K562 (cell line): ENCODE measurements around the gene PRTFDC1. TPM values are rescaled to one million over a fixed set of nuclear protein-coding genes. Genes with fewer than 3 reads are reported as not detected.

Source experiments
- HDAC2 ChIP-seq: fragments of 450-650 bp; IDR thresholded peaks from 2 replicates; pipeline ENCODE4 v1.6.1; 2016; ENCODE audit warnings: mild to moderate bottlenecking
- KDM4B ChIP-seq, 2 experiments: fragments of 450-650 bp in 1 of 2; sonication (generic) in 1 of 2; IDR thresholded peaks; 2 replicates each; pipeline ENCODE4 v1.6.1; 2016 to 2017; ENCODE audit warnings: borderline replicate concordance in 2 of 2, antibody characterized with exemption in 1 of 2, low read depth in 1 of 2, mild to moderate bottlenecking in 1 of 2
- KLF13 ChIP-seq: fragments of 450-650 bp; IDR thresholded peaks from 2 replicates; pipeline ENCODE4 v1.6.1; 2016; ENCODE audit warnings: missing genetic modification characterization, low read depth, mild to moderate bottlenecking, missing compliant biosample characterization, moderate library complexity, borderline replicate concordance
- MCM2 ChIP-seq: fragments of 450-650 bp; IDR thresholded peaks from 2 replicates; pipeline ENCODE4 v1.6.1; 2017; ENCODE audit warnings: low read depth, mild to moderate bottlenecking
- NCOA4 ChIP-seq: fragments of 450-650 bp; IDR thresholded peaks from 2 replicates; pipeline ENCODE4 v1.6.1; 2018; ENCODE audit warnings: mild to moderate bottlenecking; ENCODE audit not compliant: partially characterized antibody
- NFIX ChIP-seq: fragments of 250-450 bp; sonication (Bioruptor Pico); IDR thresholded peaks from 2 replicates; pipeline ENCODE4 v1.4.0; 2020; ENCODE audit warnings: low read depth, mild to moderate bottlenecking, moderate library complexity
- NR1H2 ChIP-seq: sonication (generic); formaldehyde crosslinking; IDR thresholded peaks from 2 replicates; pipeline ENCODE4 v1.4.0; 2020; ENCODE audit warnings: mild to moderate bottlenecking, missing genetic modification reagents
- SAFB ChIP-seq: fragments of 200-400 bp; formaldehyde crosslinking; IDR thresholded peaks from 2 replicates; pipeline ENCODE4 v1.6.1; 2017; ENCODE audit warnings: low read depth, low read length, borderline replicate concordance
- SAFB2 ChIP-seq: fragments of 200-400 bp; formaldehyde crosslinking; IDR thresholded peaks from 2 replicates; pipeline ENCODE4 v1.6.1; 2018; ENCODE audit warnings: borderline replicate concordance, low read length, low read depth, moderate library complexity; ENCODE audit not compliant: severe bottlenecking
- TAF1 ChIP-seq: IDR thresholded peaks from 2 replicates; pipeline ENCODE4 v1.6.1; 2011; ENCODE audit warnings: mild to moderate bottlenecking, low read length, moderate library complexity; ENCODE audit not compliant: insufficient read depth, control insufficient read depth, severe bottlenecking; ENCODE audit errors: extremely low read depth
- TCF3 ChIP-seq: sonication (generic); formaldehyde crosslinking; IDR thresholded peaks from 2 replicates; pipeline ENCODE4 v1.4.0; 2020; ENCODE audit warnings: mild to moderate bottlenecking, missing genetic modification reagents
- ZNF232 ChIP-seq: sonication (generic); formaldehyde crosslinking; IDR thresholded peaks from 2 replicates; pipeline ENCODE4 v1.8.0; 2022; ENCODE audit warnings: mild to moderate bottlenecking, missing genetic modification reagents
- ZNF316 ChIP-seq: fragments of 450-650 bp; IDR thresholded peaks from 2 replicates; pipeline ENCODE4 v1.6.1; 2016
- ZNF75A ChIP-seq: fragments of 450-650 bp; formaldehyde crosslinking; IDR thresholded peaks from 2 replicates; pipeline ENCODE4 v1.4.0; 2020; ENCODE audit warnings: mild to moderate bottlenecking
- polyA plus RNA-seq, 8 experiments: library from polyadenylated mRNA; depleted of rRNA in 4 of 8; stranded (reverse) in 5 of 8; unstranded in 3 of 8; fragments of >200 nt; fragmentation: Nextera tagmentation in 2 of 8; fragmentation: Illumina TruSeq in 1 of 8; extraction: Ambion mirVana in 2 of 8; extraction: Trizol in 1 of 8; gene quantifications; 2 replicates each; pipeline versions ENCODE4 v1.2.1 to v1.2.3, GENCODE V29; 2011 to 2014; ENCODE audit warnings: inconsistent platforms in 1 of 8, missing spikeins in 1 of 8
- total RNA-seq, 7 experiments: library from RNA; depleted of rRNA in 6 of 7; stranded (reverse); fragments of >200 nt in 6 of 7; fragmentation: Illumina TruSeq in 2 of 7; extraction: Trizol in 2 of 7; gene quantifications; 2 replicates each; pipeline versions ENCODE4 v1.2.1 to v1.2.3, GENCODE V29; 2011 to 2021; ENCODE audit warnings: low replicate concordance in 1 of 7
- TF ChIP-seq, protein P1 (sequence below): fragments of 200-400 bp; formaldehyde crosslinking; IDR thresholded peaks from 2 replicates; pipeline ENCODE4 v1.6.1; 2017; ENCODE audit warnings: mild to moderate bottlenecking, low read depth, low read length, moderate library complexity
- TF ChIP-seq, protein P2 (sequence below), 2 experiments: IDR thresholded peaks; 2 replicates each; pipeline ENCODE4 v1.6.1; 2011; ENCODE audit warnings: borderline replicate concordance in 1 of 2, control low read depth in 1 of 2, low read depth in 1 of 2, low read length in 1 of 2, mild to moderate bottlenecking in 1 of 2, mixed read lengths in 1 of 2, moderate library complexity in 1 of 2; ENCODE audit not compliant: insufficient read depth in 1 of 2, insufficient read length in 1 of 2, poor library complexity in 1 of 2, severe bottlenecking in 1 of 2; ENCODE audit errors: extremely low read depth in 1 of 2
- TF ChIP-seq, protein P3 (sequence below): fragments of 450-650 bp; IDR thresholded peaks from 2 replicates; pipeline ENCODE4 v1.6.1; 2018; ENCODE audit not compliant: partially characterized antibody
- TF ChIP-seq, protein P4 (sequence below): fragments of 250-450 bp; sonication (Bioruptor Pico); IDR thresholded peaks from 2 replicates; pipeline ENCODE4 v1.5.0; 2022; ENCODE audit warnings: mild to moderate bottlenecking

The PRTFDC1 gene
- total and polyA plus RNA-seq, 9 of the 15 experiments (the other 6 are each of a cell fraction or from before 2014, with no cell fraction given) = 7.0 to 27.6 (median 10.0) TPM

DNA sequence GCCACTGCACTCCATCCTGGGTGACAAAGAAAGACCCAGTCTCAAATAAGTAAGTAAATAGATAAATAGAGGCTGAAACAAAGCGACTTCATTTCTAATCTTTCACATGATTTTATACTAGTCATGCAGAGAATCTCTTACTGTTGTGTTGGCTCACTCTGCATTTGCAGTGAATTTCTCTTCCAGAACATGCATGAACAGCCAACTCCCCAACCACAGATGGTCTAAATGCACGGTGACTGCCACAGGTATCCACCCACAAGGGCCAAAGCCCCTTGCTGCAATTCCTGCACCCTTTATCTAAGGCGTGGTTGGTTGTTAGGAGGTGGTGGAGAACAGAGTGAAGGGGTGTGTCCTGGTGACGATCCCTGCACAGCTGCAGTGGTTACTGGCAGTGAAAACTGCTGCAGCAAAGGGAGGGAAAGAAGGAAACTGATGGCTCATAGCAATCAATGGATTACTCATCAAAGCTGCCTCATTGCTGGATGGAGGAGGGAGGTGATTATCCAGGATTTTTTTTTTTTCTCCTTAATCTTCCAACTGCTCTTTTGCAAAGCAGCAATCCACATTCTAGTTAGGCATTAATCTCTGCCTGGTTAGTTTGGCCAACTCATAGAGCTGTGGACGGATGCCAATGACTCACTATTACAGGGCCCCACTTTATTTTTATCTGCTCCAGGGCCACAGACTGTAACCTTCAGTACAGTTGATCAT, 50.6 kb downstream of the PRTFDC1 start (continued):
- TF ChIP-seq, protein P1, sequence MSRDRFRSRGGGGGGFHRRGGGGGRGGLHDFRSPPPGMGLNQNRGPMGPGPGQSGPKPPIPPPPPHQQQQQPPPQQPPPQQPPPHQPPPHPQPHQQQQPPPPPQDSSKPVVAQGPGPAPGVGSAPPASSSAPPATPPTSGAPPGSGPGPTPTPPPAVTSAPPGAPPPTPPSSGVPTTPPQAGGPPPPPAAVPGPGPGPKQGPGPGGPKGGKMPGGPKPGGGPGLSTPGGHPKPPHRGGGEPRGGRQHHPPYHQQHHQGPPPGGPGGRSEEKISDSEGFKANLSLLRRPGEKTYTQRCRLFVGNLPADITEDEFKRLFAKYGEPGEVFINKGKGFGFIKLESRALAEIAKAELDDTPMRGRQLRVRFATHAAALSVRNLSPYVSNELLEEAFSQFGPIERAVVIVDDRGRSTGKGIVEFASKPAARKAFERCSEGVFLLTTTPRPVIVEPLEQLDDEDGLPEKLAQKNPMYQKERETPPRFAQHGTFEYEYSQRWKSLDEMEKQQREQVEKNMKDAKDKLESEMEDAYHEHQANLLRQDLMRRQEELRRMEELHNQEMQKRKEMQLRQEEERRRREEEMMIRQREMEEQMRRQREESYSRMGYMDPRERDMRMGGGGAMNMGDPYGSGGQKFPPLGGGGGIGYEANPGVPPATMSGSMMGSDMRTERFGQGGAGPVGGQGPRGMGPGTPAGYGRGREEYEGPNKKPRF = no peak
- peak; percentile 31 for TF ChIP-seq TAF1
- no peak for TF ChIP-seq MCM2
- no peak for TF ChIP-seq NFIX (CRISPR knock-in tag)
- TF ChIP-seq, protein P2, sequence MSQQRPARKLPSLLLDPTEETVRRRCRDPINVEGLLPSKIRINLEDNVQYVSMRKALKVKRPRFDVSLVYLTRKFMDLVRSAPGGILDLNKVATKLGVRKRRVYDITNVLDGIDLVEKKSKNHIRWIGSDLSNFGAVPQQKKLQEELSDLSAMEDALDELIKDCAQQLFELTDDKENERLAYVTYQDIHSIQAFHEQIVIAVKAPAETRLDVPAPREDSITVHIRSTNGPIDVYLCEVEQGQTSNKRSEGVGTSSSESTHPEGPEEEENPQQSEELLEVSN (IDR thresholded peaks at IDR 0.05; ENCODE audit: borderline replicate concordance in 1 of 2, extremely low read depth in 1 of 2, insufficient read depth in 1 of 2, insufficient read length in 1 of 2, low read depth in 1 of 2, low read length in 1 of 2, poor library complexity in 1 of 2, severe bottlenecking in 1 of 2) = no peak
- TF ChIP-seq TCF3 (CRISPR knock-in tag) = peak; percentile 49; the same call in 1 of the 2 replicates
- TF ChIP-seq SAFB2 = no peak
- no peak for TF ChIP-seq NCOA4
- peak; percentile 73 for TF ChIP-seq HDAC2
- no peak for TF ChIP-seq ZNF75A (CRISPR knock-in tag)
- no peak for TF ChIP-seq SAFB
- no peak for TF ChIP-seq KDM4B (IDR thresholded peaks at IDR 0.05; ENCODE audit: borderline replicate concordance in 2 of 2, low read depth in 1 of 2)
- peak; percentile 79 for TF ChIP-seq ZNF316
- no peak for TF ChIP-seq KLF13
- TF ChIP-seq, protein P3, sequence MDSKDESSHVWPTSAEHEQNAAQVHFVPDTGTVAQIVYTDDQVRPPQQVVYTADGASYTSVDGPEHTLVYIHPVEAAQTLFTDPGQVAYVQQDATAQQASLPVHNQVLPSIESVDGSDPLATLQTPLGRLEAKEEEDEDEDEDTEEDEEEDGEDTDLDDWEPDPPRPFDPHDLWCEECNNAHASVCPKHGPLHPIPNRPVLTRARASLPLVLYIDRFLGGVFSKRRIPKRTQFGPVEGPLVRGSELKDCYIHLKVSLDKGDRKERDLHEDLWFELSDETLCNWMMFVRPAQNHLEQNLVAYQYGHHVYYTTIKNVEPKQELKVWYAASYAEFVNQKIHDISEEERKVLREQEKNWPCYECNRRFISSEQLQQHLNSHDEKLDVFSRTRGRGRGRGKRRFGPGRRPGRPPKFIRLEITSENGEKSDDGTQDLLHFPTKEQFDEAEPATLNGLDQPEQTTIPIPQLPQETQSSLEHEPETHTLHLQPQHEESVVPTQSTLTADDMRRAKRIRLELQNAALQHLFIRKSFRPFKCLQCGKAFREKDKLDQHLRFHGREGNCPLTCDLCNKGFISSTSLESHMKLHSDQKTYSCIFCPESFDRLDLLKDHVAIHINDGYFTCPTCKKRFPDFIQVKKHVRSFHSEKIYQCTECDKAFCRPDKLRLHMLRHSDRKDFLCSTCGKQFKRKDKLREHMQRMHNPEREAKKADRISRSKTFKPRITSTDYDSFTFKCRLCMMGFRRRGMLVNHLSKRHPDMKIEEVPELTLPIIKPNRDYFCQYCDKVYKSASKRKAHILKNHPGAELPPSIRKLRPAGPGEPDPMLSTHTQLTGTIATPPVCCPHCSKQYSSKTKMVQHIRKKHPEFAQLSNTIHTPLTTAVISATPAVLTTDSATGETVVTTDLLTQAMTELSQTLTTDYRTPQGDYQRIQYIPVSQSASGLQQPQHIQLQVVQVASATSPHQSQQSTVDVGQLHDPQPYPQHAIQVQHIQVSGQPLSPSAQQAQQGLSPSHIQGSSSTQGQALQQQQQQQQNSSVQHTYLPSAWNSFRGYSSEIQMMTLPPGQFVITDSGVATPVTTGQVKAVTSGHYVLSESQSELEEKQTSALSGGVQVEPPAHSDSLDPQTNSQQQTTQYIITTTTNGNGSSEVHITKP = peak; percentile 12
- no peak for TF ChIP-seq NR1H2 (CRISPR knock-in tag)
- TF ChIP-seq, protein P4, sequence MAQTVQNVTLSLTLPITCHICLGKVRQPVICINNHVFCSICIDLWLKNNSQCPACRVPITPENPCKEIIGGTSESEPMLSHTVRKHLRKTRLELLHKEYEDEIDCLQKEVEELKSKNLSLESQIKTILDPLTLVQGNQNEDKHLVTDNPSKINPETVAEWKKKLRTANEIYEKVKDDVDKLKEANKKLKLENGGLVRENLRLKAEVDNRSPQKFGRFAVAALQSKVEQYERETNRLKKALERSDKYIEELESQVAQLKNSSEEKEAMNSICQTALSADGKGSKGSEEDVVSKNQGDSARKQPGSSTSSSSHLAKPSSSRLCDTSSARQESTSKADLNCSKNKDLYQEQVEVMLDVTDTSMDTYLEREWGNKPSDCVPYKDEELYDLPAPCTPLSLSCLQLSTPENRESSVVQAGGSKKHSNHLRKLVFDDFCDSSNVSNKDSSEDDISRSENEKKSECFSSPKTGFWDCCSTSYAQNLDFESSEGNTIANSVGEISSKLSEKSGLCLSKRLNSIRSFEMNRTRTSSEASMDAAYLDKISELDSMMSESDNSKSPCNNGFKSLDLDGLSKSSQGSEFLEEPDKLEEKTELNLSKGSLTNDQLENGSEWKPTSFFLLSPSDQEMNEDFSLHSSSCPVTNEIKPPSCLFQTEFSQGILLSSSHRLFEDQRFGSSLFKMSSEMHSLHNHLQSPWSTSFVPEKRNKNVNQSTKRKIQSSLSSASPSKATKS (CRISPR knock-in tag) = no peak
- TF ChIP-seq ZNF232 (CRISPR knock-in tag) = no peak
